NB4 (cell line): Measurements from ENCODE around the gene TXNRD2.

ENCODE experiments used
- DNase-seq: peaks from one replicate; pipeline ENCODE4 v3.0.0; 2010; ENCODE audit warnings: low read depth
- H3K4me3 ChIP-seq: one replicate; pipeline ENCODE4 v1.5.1; 2011; ENCODE audit warnings: mild to moderate bottlenecking, low read depth, low read length, moderate library complexity
- MYC ChIP-seq: IDR thresholded peaks from 2 replicates; pipeline ENCODE4 v1.6.1; 2011; ENCODE audit warnings: low read depth, low read length
- POLR2A ChIP-seq: IDR thresholded peaks from 2 replicates; pipeline ENCODE4 v1.6.1; 2011; ENCODE audit warnings: mild to moderate bottlenecking; ENCODE audit not compliant: insufficient read length; ENCODE audit errors: extremely low read depth
- TF ChIP-seq, protein P1 (sequence below): IDR thresholded peaks from 2 replicates; pipeline ENCODE4 v1.6.1; 2011; ENCODE audit warnings: low read depth, low read length
- TF ChIP-seq, protein P2 (sequence below): IDR thresholded peaks from one replicate; pipeline ENCODE4 v1.5.1; 2012; ENCODE audit warnings: low read depth, low read length

Gene TXNRD2

DNA sequence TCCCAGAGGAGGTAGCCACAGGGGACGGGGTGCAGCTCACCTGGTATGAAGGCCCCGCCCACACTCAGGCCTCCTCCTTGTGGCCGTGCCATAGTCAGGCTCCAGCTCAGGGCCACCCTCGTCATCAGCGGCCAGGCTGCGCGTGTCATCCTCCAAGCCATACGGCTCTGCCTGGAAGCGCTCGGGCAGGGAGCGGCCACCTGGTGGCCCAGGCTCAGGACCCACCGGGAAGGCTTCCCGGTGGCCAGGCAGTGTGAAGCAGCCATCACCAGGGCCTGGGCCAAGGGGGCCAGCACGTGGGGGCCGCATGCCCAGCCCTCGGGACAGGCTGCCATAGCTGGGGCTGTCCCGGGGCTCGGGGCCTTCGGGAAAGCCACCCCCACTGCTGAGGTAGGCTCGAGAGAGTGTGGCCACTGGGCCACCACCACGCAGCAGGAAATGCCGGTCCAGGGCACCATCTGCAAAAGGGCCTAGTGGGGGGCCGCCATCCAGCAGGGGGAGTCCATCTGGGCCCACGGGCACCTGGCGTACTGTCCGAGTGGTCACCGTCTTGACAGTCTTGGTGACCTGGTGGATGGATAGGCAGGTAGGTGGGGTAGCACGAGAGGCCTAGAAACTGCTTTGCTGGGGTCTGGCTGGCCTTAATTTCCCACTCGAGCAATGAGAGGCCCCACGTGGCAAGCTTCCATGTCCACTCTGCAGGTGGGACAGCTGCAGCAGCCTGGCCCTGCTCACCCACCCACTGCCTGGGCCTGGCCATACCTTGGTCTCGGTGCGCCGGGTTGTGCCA, 39.7 kb upstream of the TXNRD2 start:
- DNase-seq, result no peak
- TF ChIP-seq, protein P1, sequence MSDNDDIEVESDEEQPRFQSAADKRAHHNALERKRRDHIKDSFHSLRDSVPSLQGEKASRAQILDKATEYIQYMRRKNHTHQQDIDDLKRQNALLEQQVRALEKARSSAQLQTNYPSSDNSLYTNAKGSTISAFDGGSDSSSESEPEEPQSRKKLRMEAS, result no peak
- TF ChIP-seq MYC (no peak), POLR2A (no peak)
- TF ChIP-seq, protein P2, sequence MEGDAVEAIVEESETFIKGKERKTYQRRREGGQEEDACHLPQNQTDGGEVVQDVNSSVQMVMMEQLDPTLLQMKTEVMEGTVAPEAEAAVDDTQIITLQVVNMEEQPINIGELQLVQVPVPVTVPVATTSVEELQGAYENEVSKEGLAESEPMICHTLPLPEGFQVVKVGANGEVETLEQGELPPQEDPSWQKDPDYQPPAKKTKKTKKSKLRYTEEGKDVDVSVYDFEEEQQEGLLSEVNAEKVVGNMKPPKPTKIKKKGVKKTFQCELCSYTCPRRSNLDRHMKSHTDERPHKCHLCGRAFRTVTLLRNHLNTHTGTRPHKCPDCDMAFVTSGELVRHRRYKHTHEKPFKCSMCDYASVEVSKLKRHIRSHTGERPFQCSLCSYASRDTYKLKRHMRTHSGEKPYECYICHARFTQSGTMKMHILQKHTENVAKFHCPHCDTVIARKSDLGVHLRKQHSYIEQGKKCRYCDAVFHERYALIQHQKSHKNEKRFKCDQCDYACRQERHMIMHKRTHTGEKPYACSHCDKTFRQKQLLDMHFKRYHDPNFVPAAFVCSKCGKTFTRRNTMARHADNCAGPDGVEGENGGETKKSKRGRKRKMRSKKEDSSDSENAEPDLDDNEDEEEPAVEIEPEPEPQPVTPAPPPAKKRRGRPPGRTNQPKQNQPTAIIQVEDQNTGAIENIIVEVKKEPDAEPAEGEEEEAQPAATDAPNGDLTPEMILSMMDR, result no peak
- H3K4me3 ChIP-seq, result no peak overlapping the region

DNA sequence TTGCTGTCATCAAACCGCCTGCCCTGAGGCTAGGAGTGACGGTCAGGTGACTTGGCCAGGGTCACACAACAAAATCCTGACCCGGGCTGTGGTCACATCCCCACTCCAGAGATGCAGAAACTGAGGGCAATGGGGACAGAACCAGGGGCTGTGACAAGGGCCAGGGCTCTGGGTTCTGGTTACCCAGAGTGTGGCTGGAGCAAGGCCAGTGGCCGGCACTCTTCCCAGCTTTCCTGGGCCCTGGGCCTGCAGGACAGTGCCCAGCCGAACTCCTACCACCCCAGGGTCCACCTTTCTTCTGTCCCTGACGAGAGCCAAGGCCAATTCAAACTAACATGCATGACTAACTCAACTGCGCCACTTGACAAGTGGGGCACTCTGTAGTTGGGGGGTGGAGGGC, 39.1 kb upstream of the TXNRD2 start:
- TF ChIP-seq MYC (no peak), POLR2A (no peak)
- TF ChIP-seq, protein P2, result no peak
- TF ChIP-seq, protein P1, result no peak
- no peak overlapping the region for H3K4me3 ChIP-seq
- DNase-seq, result no peak

DNA sequence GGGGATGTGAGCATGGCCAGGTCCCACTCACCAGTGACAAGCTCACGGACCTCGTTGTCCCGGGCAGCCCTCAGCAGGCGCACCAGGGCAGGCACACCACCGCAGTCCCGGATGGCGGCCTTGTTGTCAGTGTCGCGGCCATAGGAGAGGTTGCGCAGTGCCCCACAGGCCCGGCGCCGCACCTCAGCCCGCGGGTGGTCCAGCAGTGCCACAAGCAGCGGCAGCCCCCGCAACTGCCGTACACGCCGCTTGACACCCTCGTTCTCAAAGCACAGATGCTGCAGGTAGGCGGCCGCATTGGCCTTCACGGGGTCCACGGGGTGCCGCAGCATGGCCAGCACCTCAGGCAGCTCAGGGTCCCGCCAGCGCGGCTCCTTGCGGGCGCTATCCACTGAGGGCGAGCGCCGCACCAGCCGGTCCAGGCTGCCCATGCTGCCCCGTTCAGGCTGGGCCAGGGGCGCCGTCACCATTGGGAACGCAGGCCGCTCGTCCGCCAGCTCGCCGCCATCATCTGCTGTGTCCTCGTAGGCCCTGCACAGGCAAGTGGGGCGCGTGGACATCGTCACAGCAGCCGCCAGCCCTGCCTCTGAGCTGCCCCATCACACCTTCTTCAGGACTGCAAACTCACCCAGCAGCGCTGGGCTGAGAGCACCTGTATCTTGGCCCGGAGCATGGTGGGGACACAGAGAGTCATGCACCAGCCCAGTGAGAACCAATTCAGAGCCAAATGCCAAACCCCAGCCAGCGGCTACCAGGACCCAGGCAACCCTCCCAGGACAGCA, 38.3 kb upstream of the TXNRD2 start:
- no peak for DNase-seq
- no peak overlapping the region for H3K4me3 ChIP-seq
- TF ChIP-seq, protein P2, result no peak
- TF ChIP-seq MYC, result no peak
- TF ChIP-seq, protein P1, result no peak
- no peak for TF ChIP-seq POLR2A

DNA sequence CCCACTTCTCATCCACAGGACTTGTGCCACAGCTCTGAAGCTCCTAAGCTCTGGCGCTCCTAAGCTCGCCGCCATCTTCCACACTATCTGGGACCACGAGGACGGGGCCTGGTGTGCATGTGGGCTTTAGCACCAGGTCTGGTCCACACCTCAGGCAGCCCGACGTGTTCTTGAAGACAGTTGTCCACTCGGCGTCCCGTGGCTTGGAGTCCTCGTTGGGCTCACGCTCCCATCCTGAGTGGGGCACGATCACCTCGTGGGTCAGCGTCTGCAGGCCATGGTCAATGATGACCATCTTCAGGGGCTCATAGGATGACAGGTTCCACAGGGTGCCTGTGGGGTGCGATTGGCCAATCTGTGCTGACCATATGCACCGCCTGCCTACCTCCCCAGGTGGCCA, 37.1 kb upstream of the TXNRD2 start:
- DNase-seq, result no peak
- H3K4me3 ChIP-seq, result no peak overlapping the region
- TF ChIP-seq, protein P1, result no peak
- TF ChIP-seq, protein P2, result no peak
- TF ChIP-seq MYC (no peak), POLR2A (no peak)

DNA sequence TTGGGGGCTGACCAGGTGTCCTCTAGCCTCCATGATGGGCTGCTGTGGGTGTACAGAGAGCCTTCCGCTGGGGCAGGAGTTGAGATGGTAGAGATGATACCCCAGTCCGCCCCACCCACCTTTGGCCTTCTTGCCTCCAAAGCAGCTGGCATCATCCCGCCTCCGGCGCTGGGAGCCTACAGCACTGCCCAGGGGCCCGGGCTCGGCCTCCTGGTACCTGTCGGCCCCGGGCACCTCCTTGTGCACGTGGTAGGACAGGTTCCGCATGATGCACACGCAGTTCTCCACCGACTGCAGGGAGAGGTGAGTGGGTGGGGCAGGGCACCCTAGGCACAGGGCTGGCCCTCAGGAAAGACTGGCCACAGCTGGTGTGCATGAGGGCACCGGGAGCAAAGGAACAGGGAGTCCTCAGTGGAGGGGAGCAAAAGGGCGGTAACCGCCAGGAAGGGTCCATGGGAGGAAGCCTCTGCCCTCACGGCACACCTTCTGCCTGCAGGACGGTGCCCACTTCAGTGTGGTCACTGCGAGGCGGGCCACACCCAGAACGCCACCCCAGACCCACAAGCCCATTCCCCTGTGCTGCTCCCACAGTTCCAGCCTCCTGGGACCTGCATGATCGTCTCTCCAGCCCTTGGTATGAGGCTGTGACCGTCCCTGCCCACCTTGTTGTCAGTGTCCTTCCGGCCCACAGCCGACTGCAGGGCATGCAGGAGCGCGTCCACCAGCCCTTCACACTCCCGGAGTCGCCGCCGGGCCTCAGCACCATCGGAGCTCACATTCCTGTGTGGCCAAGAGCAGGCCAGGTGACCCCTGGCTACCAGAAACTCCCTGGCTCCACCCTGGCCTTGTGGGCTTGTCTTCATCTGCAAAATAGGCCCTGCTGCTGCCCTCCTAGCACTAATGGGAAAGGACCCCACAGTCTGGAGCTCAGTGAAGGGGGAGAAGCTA, 36.0 kb upstream of the TXNRD2 start:
- TF ChIP-seq, protein P1, result no peak
- TF ChIP-seq, protein P2, result no peak
- no peak for TF ChIP-seq POLR2A
- no peak for TF ChIP-seq MYC
- no peak for DNase-seq
- no peak overlapping the region for H3K4me3 ChIP-seq
